PC-3 (cell line): ENCODE data around the gene GABRD. TPM values are rescaled to one million over a fixed set of nuclear protein-coding genes. Genes with fewer than 3 reads are reported as not detected.

Source experiments
- ATAC-seq: fragments of 200-7000 bp; cut with Tn5 transposase; 2 replicates; pipeline ENCODE4 v1.9.1; 2020; ENCODE audit warnings: mild to moderate bottlenecking, moderate library complexity
- BruUV-seq: library from RNA; stranded (reverse); fragments of 400-500 nt; replicated peaks from 2 replicates; lab custom pipeline; 2021; lab: Mats Ljungman, UMichigan
- CTCF ChIA-PET: fragments of 300-600 bp; sonication (Branson Sonifier 250); formaldehyde crosslinking; loops from one replicate; lab custom pipeline; 2022; ENCODE audit warnings: antibody characterized with exemption; lab: Charles Lee
- POLR2A ChIA-PET: fragments of 300-600 bp; sonication (Branson Sonifier 250); formaldehyde crosslinking; loops from one replicate; lab custom pipeline; 2022; ENCODE audit warnings: antibody characterized with exemption; ENCODE audit not compliant: unreplicated experiment; lab: Charles Lee
- DNase-seq: peaks from one replicate; pipeline ENCODE4 v3.0.0-alpha.2; 2015
- H2AFZ ChIP-seq: fragments of 300-600 bp; sonication (generic); 2 replicates; pipeline ENCODE4 v1.6.0; 2016; ENCODE audit warnings: antibody characterized with exemption, low read length
- H3F3A ChIP-seq: fragments of 300-600 bp; sonication (generic); one replicate; pipeline ENCODE4 v1.6.0; 2017; ENCODE audit warnings: antibody characterized with exemption, low read length, control low read depth, mild to moderate bottlenecking; ENCODE audit not compliant: unreplicated experiment
- H3K27ac ChIP-seq: fragments of 300-600 bp; sonication (generic); 2 replicates; pipeline ENCODE4 v1.5.1; 2016; ENCODE audit warnings: mild to moderate bottlenecking, low read length
- H3K27me3 ChIP-seq: fragments of 300-600 bp; sonication (generic); 2 replicates; pipeline ENCODE4 v1.6.1; 2016; ENCODE audit warnings: low read length, mixed read lengths
- H3K36me3 ChIP-seq: fragments of 300-600 bp; sonication (generic); 2 replicates; pipeline ENCODE4 v1.6.1; 2016; ENCODE audit warnings: low read depth, mixed run types, low read length, mixed read lengths
- H3K4me1 ChIP-seq: fragments of 300-600 bp; sonication (generic); 2 replicates; pipeline ENCODE4 v1.5.1; 2016; ENCODE audit warnings: low read length; ENCODE audit not compliant: insufficient read depth
- H3K4me2 ChIP-seq: fragments of 300-600 bp; sonication (generic); 2 replicates; pipeline ENCODE4 v1.6.0; 2016; ENCODE audit warnings: low read length
- H3K4me3 ChIP-seq: fragments of 300-600 bp; sonication (generic); 2 replicates; pipeline ENCODE4 v1.5.1; 2016; ENCODE audit warnings: mild to moderate bottlenecking, low read length, mixed read lengths
- H3K79me2 ChIP-seq: fragments of 300-600 bp; sonication (generic); 2 replicates; pipeline ENCODE4 v1.6.1; 2017; ENCODE audit warnings: low read length, mixed read lengths
- H3K9ac ChIP-seq: fragments of 300-600 bp; sonication (generic); 2 replicates; pipeline ENCODE4 v1.6.0; 2016; ENCODE audit warnings: mild to moderate bottlenecking, low read length
- H3K9me2 ChIP-seq: fragments of 300-600 bp; sonication (generic); replicated peaks from 2 replicates; pipeline ENCODE4 v1.6.1; 2016; ENCODE audit warnings: mixed run types, low read length, mixed read lengths
- H3K9me3 ChIP-seq: fragments of 300-600 bp; sonication (generic); 2 replicates; pipeline ENCODE4 v1.6.1; 2016; ENCODE audit warnings: low read length, mixed read lengths
- H4K20me1 ChIP-seq: fragments of 300-600 bp; sonication (generic); 2 replicates; pipeline ENCODE4 v1.6.1; 2016; ENCODE audit warnings: low read length, mixed read lengths
- EZH2 ChIP-seq: fragments of 300-600 bp; sonication (generic); IDR thresholded peaks from one replicate; pipeline ENCODE4 v1.6.1; 2017; ENCODE audit warnings: antibody characterized with exemption, mild to moderate bottlenecking, low read length; ENCODE audit not compliant: unreplicated experiment
- EZH2phosphoT487 ChIP-seq: fragments of 300-600 bp; sonication (generic); IDR thresholded peaks from 2 replicates; pipeline ENCODE4 v1.6.1; 2018; ENCODE audit warnings: mild to moderate bottlenecking, antibody characterized with exemption, low read length, borderline replicate concordance
- intact Hi-C: fragments of 100-400 bp; cut with micrococcal nuclease; formaldehyde crosslinking; loops from 2 replicates; pipeline ENCODE4 v1.9.0; 2023
- total RNA-seq: library from RNA; depleted of rRNA; stranded (reverse); fragments of >200 nt; gene quantifications from 2 replicates; pipeline ENCODE4 v1.2.3, GENCODE V29; 2014
- TF ChIP-seq, protein P1 (sequence below): fragments of 300-600 bp; sonication (generic); conservative IDR thresholded peaks from 2 replicates; pipeline ENCODE4 v1.5.1; 2017; ENCODE audit warnings: antibody characterized with exemption, low read depth, mild to moderate bottlenecking, low read length

Gene GABRD
- total RNA-seq, 1 experiment from 2014 or later, result not detected

DNA sequence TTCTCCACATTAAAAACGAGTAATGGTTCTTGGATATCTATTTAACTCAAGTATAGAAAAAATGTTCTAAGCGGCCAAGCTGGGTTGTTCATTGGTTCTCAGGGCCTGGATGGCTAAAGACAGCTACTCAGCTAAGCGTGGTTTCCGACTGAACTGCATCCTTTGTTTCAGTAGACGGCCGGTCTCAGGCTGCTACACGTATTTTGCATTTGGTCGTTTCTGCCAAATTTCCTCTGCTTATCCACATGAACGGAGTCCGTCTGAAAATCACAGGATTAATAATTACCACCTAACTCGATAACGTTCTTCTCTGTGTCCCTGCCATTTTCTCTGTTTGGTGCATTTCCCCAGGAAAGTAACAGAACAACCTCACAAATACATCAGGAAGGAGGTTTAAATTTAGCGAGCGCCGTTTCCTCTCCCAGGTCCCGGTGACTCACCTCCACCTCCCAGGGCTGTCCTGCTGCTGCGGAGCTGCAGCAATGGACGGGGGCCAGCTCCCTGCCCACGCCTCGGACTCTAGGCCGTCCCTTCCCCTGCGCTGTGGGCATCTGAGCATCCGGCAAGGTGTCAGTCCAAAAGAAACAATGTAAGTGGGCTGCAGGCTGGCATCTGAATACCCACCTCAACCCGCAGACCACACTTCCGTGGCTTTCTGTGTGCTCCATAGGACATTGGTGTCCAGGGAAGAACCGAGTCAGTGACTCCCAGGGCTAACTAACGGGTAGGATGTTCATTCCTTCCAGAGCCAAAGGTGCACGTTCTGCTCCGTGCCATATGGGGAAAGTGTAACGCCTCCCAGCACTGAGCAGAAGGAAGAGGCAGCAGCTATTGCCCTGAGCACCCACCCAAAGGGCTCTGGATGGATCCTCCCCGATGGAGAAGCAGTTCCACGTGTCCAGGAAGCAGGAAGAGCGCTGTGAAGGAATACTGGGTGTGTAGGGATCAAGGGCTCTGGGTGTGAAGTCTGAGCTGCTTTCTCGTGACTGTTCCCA is 4.1 kb upstream of the GABRD start:
- H3K4me2 ChIP-seq, result peak overlapping the region; percentile 20; the same call in 1 of the 2 replicates
- H2AFZ ChIP-seq, result peak overlapping the region; percentile 65
- no peak overlapping the region for H3K4me3 ChIP-seq
- peaks cover 6% of the 10 kb centered on the region for H3K27me3 ChIP-seq
- no peak overlapping the region for H3K9ac ChIP-seq
- peaks cover 9% of the 10 kb centered on the region; the same call in 1 of the 2 replicates for H3K4me1 ChIP-seq
- intact Hi-C loops, result no loop called here
- no TSS peak for BruUV-seq
- CTCF ChIA-PET, result no interaction called here
- H3K79me2 ChIP-seq, result no peaks in the 10 kb centered on the region
- no peaks in the 10 kb centered on the region for H3F3A ChIP-seq
- no peaks in the 10 kb centered on the region for H3K9me3 ChIP-seq
- ATAC-seq (peak; percentile 70), DNase-seq (peak; percentile 57)
- H3K36me3 ChIP-seq, result no peaks in the 10 kb centered on the region
- H3K9me2 ChIP-seq, result no peaks in the 10 kb centered on the region
- H3K27ac ChIP-seq, result no peak overlapping the region
- TF ChIP-seq EZH2, result no peak
- TF ChIP-seq, protein P1, sequence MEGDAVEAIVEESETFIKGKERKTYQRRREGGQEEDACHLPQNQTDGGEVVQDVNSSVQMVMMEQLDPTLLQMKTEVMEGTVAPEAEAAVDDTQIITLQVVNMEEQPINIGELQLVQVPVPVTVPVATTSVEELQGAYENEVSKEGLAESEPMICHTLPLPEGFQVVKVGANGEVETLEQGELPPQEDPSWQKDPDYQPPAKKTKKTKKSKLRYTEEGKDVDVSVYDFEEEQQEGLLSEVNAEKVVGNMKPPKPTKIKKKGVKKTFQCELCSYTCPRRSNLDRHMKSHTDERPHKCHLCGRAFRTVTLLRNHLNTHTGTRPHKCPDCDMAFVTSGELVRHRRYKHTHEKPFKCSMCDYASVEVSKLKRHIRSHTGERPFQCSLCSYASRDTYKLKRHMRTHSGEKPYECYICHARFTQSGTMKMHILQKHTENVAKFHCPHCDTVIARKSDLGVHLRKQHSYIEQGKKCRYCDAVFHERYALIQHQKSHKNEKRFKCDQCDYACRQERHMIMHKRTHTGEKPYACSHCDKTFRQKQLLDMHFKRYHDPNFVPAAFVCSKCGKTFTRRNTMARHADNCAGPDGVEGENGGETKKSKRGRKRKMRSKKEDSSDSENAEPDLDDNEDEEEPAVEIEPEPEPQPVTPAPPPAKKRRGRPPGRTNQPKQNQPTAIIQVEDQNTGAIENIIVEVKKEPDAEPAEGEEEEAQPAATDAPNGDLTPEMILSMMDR, result no peak
- no peak for TF ChIP-seq EZH2phosphoT487
- H4K20me1 ChIP-seq, result no peaks in the 10 kb centered on the region
- POLR2A ChIA-PET, result interaction anchor here (0.5 kb wide), 1 partner anchor 156 kb away, joined by 5 read pairs; no protein-coding TSS in a partner anchor

DNA sequence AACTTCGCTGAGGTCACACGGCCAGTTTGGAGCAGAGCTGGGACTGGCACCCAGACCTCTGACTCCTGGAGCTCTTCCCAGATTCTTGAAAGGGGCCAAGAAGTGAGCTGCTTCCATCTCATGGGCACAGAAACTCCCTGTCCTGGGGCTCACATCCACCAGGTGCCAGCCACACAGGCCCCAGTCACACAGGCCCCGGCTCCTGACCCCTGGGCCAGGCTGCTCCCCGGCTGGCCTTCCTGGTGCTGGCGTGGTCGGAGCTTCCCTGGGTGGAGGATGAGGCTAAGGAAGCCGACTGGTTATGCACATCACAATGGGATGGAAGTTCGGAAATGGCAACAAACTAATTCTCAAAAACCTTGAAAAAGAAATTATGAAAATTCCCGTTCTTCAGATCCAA is 3.0 kb upstream of the GABRD start:
- ChIA-PET POLR2A (no interaction called here), CTCF (no interaction called here)
- Histone ChIP-seq H3K9me3 (no peaks in the 10 kb centered on the region), H3K9ac (no peak overlapping the region), H3K79me2 (no peaks in the 10 kb centered on the region), H3F3A (no peaks in the 10 kb centered on the region), H3K9me2 (no peaks in the 10 kb centered on the region), H4K20me1 (no peaks in the 10 kb centered on the region), H3K36me3 (no peaks in the 10 kb centered on the region), H3K4me2 (no peak overlapping the region), H3K27ac (no peak overlapping the region), H3K4me3 (no peak overlapping the region), H3K27me3 (peaks cover 17% of the 10 kb centered on the region), H3K4me1 (peaks cover 9% of the 10 kb centered on the region; the same call in 1 of the 2 replicates), H2AFZ (no peak overlapping the region)
- ATAC-seq, result no peak
- intact Hi-C loops, result no loop called here
- DNase-seq, result no peak
- TF ChIP-seq EZH2phosphoT487 (no peak), EZH2 (no peak)
- TF ChIP-seq, protein P1, result no peak
- no TSS peak for BruUV-seq
